A549 (cell line): Measurements from ENCODE around the gene VPS13D. TPM values are rescaled to one million over a fixed set of nuclear protein-coding genes. Genes with fewer than 3 reads are reported as not detected.
A peak's percentile ranks its signal among the peaks of the same experiment; 100 is the strongest.

ENCODE experiments used
- ATAC-seq, 2 experiments: fragments of 200-7000 bp in 1 of 2; fragments of >200 bp in 1 of 2; cut with Nextera tagmentation in 1 of 2; cut with Tn5 transposase in 1 of 2; 3 replicates each; pipeline versions ENCODE4 v1.8.0 to v1.9.1; 2018 to 2020; ENCODE audit warnings: mild to moderate bottlenecking in 1 of 2, moderate library complexity in 1 of 2
- CTCF ChIA-PET: fragments of 300-600 bp; sonication (Branson Sonifier 250); formaldehyde crosslinking; extraction: SDS; loops from one replicate; lab custom pipeline; 2021; ENCODE audit warnings: antibody characterized with exemption, inconsistent platforms; lab: Yijun Ruan, JAX
- POLR2A ChIA-PET: fragments of 350-600 bp; formaldehyde crosslinking; extraction: SDS; loops from one replicate; lab custom pipeline; 2021; ENCODE audit warnings: antibody characterized with exemption, inconsistent platforms; lab: Yijun Ruan, JAX
- DNase-seq, 2 experiments: peaks; one replicate each; pipeline versions ENCODE4 v3.0.0 to v3.0.0-alpha.2; 2011 to 2016; ENCODE audit warnings: low read depth in 1 of 2, low spot score in 1 of 2
- FAIRE-seq: peaks from 2 replicates; lab custom pipeline; 2011; peaks lifted over from hg19 to GRCh38; lab: Jason Lieb, UNC
- H3K27ac ChIP-seq, 2 experiments: fragments of >200 bp; sonication (Bioruptor Twin); formaldehyde crosslinking; 3 replicates each; pipeline ENCODE4 v1.5.1; 2016 to 2017
- H3K4me1 ChIP-seq: fragments of >200 bp; sonication (Bioruptor Twin); formaldehyde crosslinking; 3 replicates; pipeline ENCODE4 v1.6.1; 2016
- H3K4me2 ChIP-seq: fragments of >200 bp; sonication (Bioruptor Twin); formaldehyde crosslinking; 3 replicates; pipeline ENCODE4 v1.6.1; 2016
- H3K4me3 ChIP-seq: fragments of >200 bp; sonication (Bioruptor Twin); formaldehyde crosslinking; 3 replicates; pipeline ENCODE4 v1.5.1; 2016
- H3K9me3 ChIP-seq: fragments of >200 bp; sonication (Bioruptor Twin); formaldehyde crosslinking; 3 replicates; pipeline ENCODE4 v1.6.1; 2016
- BHLHE40 ChIP-seq: IDR thresholded peaks from 2 replicates; pipeline ENCODE4 v1.6.1; 2012; ENCODE audit warnings: low read depth, low read length, inconsistent platforms
- CBX2 ChIP-seq: fragments of 200-600 bp; sonication (generic); IDR thresholded peaks from 2 replicates; pipeline ENCODE4 v1.6.1; 2016; ENCODE audit warnings: low read depth, mild to moderate bottlenecking, borderline replicate concordance
- CHD4 ChIP-seq: fragments of 200-600 bp; sonication (generic); IDR thresholded peaks from 2 replicates; pipeline ENCODE4 v1.6.1; 2016; ENCODE audit warnings: antibody characterized with exemption, mild to moderate bottlenecking, borderline replicate concordance
- EP300 ChIP-seq, 2 experiments: fragments of >200 bp; sonication (Bioruptor Twin); formaldehyde crosslinking; IDR thresholded peaks; 2 replicates in 1 of 2; 3 replicates in 1 of 2; pipeline ENCODE4 v1.6.1; 2016 to 2017
- FOSB ChIP-seq: fragments of 250-450 bp; sonication (Bioruptor Pico); IDR thresholded peaks from 2 replicates; pipeline ENCODE4 v1.5.0; 2020; ENCODE audit warnings: mild to moderate bottlenecking, moderate library complexity
- JUNB ChIP-seq: fragments of >200 bp; sonication (Bioruptor Twin); formaldehyde crosslinking; IDR thresholded peaks from 2 replicates; pipeline ENCODE4 v1.6.1; 2016
- KDM1A ChIP-seq: fragments of 200-600 bp; sonication (generic); IDR thresholded peaks from 2 replicates; pipeline ENCODE4 v1.6.1; 2016; ENCODE audit warnings: low read depth, mild to moderate bottlenecking
- KDM5A ChIP-seq: fragments of 200-600 bp; sonication (generic); IDR thresholded peaks from 2 replicates; pipeline ENCODE4 v1.6.1; 2016; ENCODE audit warnings: antibody characterized with exemption, mild to moderate bottlenecking
- MAFK ChIP-seq: fragments of 450-650 bp; IDR thresholded peaks from 2 replicates; pipeline ENCODE4 v1.6.1; 2014; ENCODE audit not compliant: partially characterized antibody
- NR3C1 ChIP-seq: fragments of >200 bp; sonication (Bioruptor Twin); formaldehyde crosslinking; IDR thresholded peaks from 3 replicates; pipeline ENCODE4 v1.6.1; 2017
- POLR2A ChIP-seq: IDR thresholded peaks from 2 replicates; pipeline ENCODE4 v1.6.1; 2012; ENCODE audit warnings: mild to moderate bottlenecking, low read length
- POLR2AphosphoS2 ChIP-seq: conservative IDR thresholded peaks from 2 replicates; pipeline ENCODE4 v1.6.1; 2012; ENCODE audit warnings: low read length, improper control_type of control experiment, inconsistent platforms
- REST ChIP-seq: fragments of 200-600 bp; sonication (generic); IDR thresholded peaks from 2 replicates; pipeline ENCODE4 v1.6.1; 2016; ENCODE audit warnings: antibody characterized with exemption, mild to moderate bottlenecking, moderate library complexity
- RNF2 ChIP-seq: fragments of 200-600 bp; sonication (generic); IDR thresholded peaks from 2 replicates; pipeline ENCODE4 v1.6.1; 2016; ENCODE audit warnings: low read depth, mild to moderate bottlenecking, antibody characterized with exemption, moderate library complexity, borderline replicate concordance
- TP53 ChIP-seq: fragments of 250-450 bp; sonication (Bioruptor Pico); IDR thresholded peaks from 2 replicates; pipeline ENCODE4 v1.5.0; 2021; ENCODE audit warnings: mild to moderate bottlenecking, moderate library complexity
- ZFP36 ChIP-seq: fragments of 450-650 bp; IDR thresholded peaks from 2 replicates; pipeline ENCODE4 v1.6.1; 2014; ENCODE audit warnings: borderline replicate concordance; ENCODE audit not compliant: partially characterized antibody
- WGBS: methylation state at CpG from one replicate; pipeline ENCODE4 v1.1.6; 2017; ENCODE audit errors: missing lambda C conversion rate; 5-methylcytosine and 5-hydroxymethylcytosine counted together
- polyA plus RNA-seq, 4 experiments: library from polyadenylated mRNA; depleted of rRNA in 3 of 4; stranded (reverse); fragments of >200 nt; fragmentation: RNase III in 1 of 4; extraction: RNeasy Plus Mini Kit Qiagen cat#74134 plus additional on column Dnase treatment in 1 of 4; gene quantifications; 2 replicates in 3 of 4; 3 replicates in 1 of 4; pipeline ENCODE4 v1.2.3, GENCODE V29; 2011 to 2017
- TF ChIP-seq, protein P1 (sequence below): fragments of 250-450 bp; sonication (Bioruptor Pico); IDR thresholded peaks from 2 replicates; pipeline ENCODE4 v1.5.0; 2021; ENCODE audit warnings: mild to moderate bottlenecking, moderate library complexity, borderline replicate concordance
- TF ChIP-seq, protein P2 (sequence below): fragments of 250-450 bp; sonication (Bioruptor Pico); IDR thresholded peaks from 2 replicates; pipeline ENCODE4 v1.5.0; 2020; ENCODE audit warnings: low read depth, mild to moderate bottlenecking, moderate library complexity

The VPS13D gene
- polyA plus RNA-seq, 2 of the 4 experiments (the other 2 are of a cell fraction), result 5.4 to 15.9 TPM

DNA sequence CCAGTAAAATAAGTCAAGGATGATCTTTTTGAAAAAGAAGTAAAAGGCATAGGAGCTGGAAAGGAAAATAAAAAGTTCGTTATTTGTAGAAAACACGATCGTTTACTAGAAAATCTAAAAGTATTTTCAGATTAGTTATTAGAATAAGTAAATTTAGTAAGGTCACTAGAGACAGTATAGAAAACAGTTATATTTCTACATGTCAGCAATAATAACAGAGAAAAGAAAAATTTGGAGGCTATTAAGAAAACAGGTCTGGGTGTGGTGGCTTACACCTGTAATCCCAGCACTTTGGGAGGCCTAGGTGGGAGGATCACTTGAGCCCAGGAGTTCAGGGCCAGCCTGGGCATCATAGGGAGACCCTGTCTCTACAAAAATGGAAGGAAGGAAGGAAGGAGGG is 181.3 kb downstream of the VPS13D start:
- CTCF ChIA-PET, result interaction anchor here (0.6 kb wide), 1 partner anchor 101 kb away, joined by 3 read pairs; no protein-coding TSS in a partner anchor
- ATAC-seq (no peak), DNase-seq (no peak), FAIRE-seq (no peak)
- WGBS, result 96% methylated on average over 3 of the region's 3 CpGs
- Histone ChIP-seq H3K4me2 (no peak overlapping the region), H3K27ac (no peak overlapping the region), H3K4me1 (peaks cover 17% of the 10 kb centered on the region), H3K9me3 (peaks cover 27% of the 10 kb centered on the region), H3K4me3 (no peak overlapping the region)
- TF ChIP-seq MAFK (peak; percentile 37), POLR2AphosphoS2 (no peak)
- POLR2A ChIA-PET, result no interaction called here

DNA sequence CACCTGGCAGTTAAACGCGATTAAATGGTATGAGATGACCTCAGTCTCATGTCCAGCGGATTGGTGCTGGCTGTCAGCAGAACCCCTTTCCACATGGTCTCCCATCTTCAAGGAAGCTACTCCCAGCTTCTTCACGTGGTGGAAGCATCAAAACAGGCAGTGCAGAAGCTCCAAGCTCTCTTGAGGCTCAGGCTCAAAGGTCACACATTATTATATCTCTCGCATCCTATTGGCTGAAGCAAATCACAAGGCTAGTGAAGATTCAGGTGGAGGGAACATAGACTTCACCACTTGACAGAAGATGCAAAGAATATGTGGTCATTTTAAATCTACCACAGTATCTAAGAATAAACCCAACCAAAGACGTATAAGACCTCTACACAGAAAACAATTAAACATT is 181.9 kb downstream of the VPS13D start:
- Histone ChIP-seq H3K9me3 (peaks cover 27% of the 10 kb centered on the region), H3K4me2 (no peak overlapping the region), H3K4me1 (peaks cover 11% of the 10 kb centered on the region), H3K4me3 (no peak overlapping the region), H3K27ac (no peak overlapping the region)
- POLR2A ChIA-PET, result no interaction called here
- DNase-seq (no peak), FAIRE-seq (no peak), ATAC-seq (no peak)
- WGBS, result 90% methylated on average over 6 of the region's 6 CpGs
- CTCF ChIA-PET, result no interaction called here
- TF ChIP-seq TP53 (CRISPR knock-in tag) (no peak), KDM1A (no peak), CHD4 (no peak), ZFP36 (no peak), POLR2A (no peak), FOSB (no peak), NR3C1 (no peak), RNF2 (no peak), BHLHE40 (no peak), REST (no peak), JUNB (no peak), KDM5A (no peak)

DNA sequence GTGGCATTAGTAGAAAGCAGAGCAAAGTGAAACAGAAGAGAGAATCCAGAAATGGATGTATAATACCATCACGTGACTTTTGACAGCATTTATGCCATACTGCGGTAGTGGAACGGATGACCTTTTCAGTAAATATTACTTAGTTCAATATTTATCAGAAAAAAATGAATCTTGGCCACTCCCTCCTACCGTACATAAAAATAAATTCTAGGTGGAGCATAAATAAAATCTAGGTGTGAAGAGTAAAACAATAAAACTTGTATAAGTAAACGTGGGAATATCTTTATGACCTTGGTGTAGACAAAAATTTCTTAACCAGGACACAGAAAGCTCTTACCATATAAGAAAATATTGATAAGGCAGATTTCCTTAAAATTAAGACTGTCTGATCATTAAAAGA is 182.6 kb downstream of the VPS13D start:
- 93% methylated on average over 5 of the region's 5 CpGs for WGBS
- H3K9me3 ChIP-seq, result peaks cover 27% of the 10 kb centered on the region
- no peak for DNase-seq
- ChIA-PET CTCF (no interaction called here), POLR2A (no interaction called here)
- H3K4me2 ChIP-seq, result no peak overlapping the region
- no peak for TF ChIP-seq EP300 (IDR thresholded peaks at IDR 0.05)
- no peak for TF ChIP-seq CBX2
- TF ChIP-seq, protein P1, sequence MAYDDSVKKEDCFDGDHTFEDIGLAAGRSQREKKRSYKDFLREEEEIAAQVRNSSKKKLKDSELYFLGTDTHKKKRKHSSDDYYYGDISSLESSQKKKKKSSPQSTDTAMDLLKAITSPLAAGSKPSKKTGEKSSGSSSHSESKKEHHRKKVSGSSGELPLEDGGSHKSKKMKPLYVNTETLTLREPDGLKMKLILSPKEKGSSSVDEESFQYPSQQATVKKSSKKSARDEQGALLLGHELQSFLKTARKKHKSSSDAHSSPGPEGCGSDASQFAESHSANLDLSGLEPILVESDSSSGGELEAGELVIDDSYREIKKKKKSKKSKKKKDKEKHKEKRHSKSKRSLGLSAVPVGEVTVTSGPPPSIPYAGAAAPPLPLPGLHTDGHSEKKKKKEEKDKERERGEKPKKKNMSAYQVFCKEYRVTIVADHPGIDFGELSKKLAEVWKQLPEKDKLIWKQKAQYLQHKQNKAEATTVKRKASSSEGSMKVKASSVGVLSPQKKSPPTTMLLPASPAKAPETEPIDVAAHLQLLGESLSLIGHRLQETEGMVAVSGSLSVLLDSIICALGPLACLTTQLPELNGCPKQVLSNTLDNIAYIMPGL (CRISPR knock-in tag), result no peak
- TF ChIP-seq, protein P2, sequence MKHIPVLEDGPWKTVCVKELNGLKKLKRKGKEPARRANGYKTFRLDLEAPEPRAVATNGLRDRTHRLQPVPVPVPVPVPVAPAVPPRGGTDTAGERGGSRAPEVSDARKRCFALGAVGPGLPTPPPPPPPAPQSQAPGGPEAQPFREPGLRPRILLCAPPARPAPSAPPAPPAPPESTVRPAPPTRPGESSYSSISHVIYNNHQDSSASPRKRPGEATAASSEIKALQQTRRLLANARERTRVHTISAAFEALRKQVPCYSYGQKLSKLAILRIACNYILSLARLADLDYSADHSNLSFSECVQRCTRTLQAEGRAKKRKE (CRISPR knock-in tag), result no peak
- no peak for ATAC-seq
- H3K27ac ChIP-seq, result no peak overlapping the region
- no peak overlapping the region for H3K4me3 ChIP-seq
- FAIRE-seq, result no peak
- H3K4me1 ChIP-seq, result peaks cover 5% of the 10 kb centered on the region; the same call in 2 of the 3 replicates
